Endothelial cell of umbilical vein (primary cell): ENCODE data around the gene OSBPL6.

ENCODE experiments used
- CTCF ChIP-seq, 2 donors: IDR thresholded peaks; 1 replicate in 1 of 2; 2 replicates in 1 of 2; pipeline ENCODE4 v1.5.1; 2011; ENCODE audit warnings: low read length in 2 of 2, mild to moderate bottlenecking in 2 of 2, moderate library complexity in 2 of 2, control low read depth in 1 of 2, inconsistent platforms in 1 of 2, low read depth in 1 of 2; ENCODE audit not compliant: insufficient read depth in 1 of 2; ENCODE audit errors: extremely low read depth in 1 of 2
- EZH2 ChIP-seq: IDR thresholded peaks from 2 replicates; pipeline ENCODE4 v1.6.1; 2012; ENCODE audit warnings: borderline replicate concordance, low read depth, mild to moderate bottlenecking, moderate library complexity, low read length, inconsistent platforms; ENCODE audit not compliant: severe bottlenecking
- FOS ChIP-seq: IDR thresholded peaks from 2 replicates; pipeline ENCODE4 v1.6.1; 2011; ENCODE audit warnings: mild to moderate bottlenecking, low read length, moderate library complexity, borderline replicate concordance; ENCODE audit not compliant: insufficient read depth
- JUN ChIP-seq: IDR thresholded peaks from 2 replicates; pipeline ENCODE4 v1.6.1; 2011; ENCODE audit warnings: borderline replicate concordance, low read depth; ENCODE audit not compliant: insufficient read length, insufficient read depth
- MAX ChIP-seq: IDR thresholded peaks from 2 replicates; pipeline ENCODE4 v1.6.1; 2011; ENCODE audit not compliant: insufficient read depth, insufficient read length
- POLR2A ChIP-seq: IDR thresholded peaks from 2 replicates; pipeline ENCODE4 v1.6.1; 2012; ENCODE audit warnings: low read depth, mild to moderate bottlenecking, control low read depth, low read length
- POLR2AphosphoS5 ChIP-seq: IDR thresholded peaks from 2 replicates; pipeline ENCODE4 v1.6.1; 2012; ENCODE audit warnings: low read depth, mild to moderate bottlenecking, control low read depth, low read length, moderate library complexity; ENCODE audit not compliant: insufficient read depth

GRCh38 chr2:178157574-178157973, 36.7 kb upstream of the OSBPL6 start:
- TF ChIP-seq CTCF (IDR thresholded peaks at IDR 0.05; ENCODE audit: extremely low read depth in 1 of 2, insufficient read depth in 1 of 2, low read depth in 1 of 2, low read length in 2 of 2) (no peak), MAX (no peak), EZH2 (no peak), FOS (no peak), POLR2AphosphoS5 (no peak), JUN (no peak), POLR2A (no peak)
